ENCODE measurements around the gene LRRC70.

- TF ChIP-seq POLR2AphosphoS5 (IDR thresholded peaks at IDR 0.05) = no peak
- no peak for TF ChIP-seq CTCF (IDR thresholded peaks at IDR 0.05)
- no peak for TF ChIP-seq POLR2A (IDR thresholded peaks at IDR 0.05; ENCODE audit: low read depth)
- TF ChIP-seq EP300 (IDR thresholded peaks at IDR 0.05) = no peak
Observed at GRCh38 chr5:62620761-62621160, 42.1 kb downstream of the LRRC70 start.
